Stimulated activated CD4-positive, alpha-beta T cell treated with anti-CD3 and anti-CD28 coated beads, Interleukin-15, amount 100 ng/mL, for 24 hours (primary cell): Measurements from ENCODE around the gene MEF2C.
"Not testable (repeated sequence)": the region's sequence is repeated elsewhere in the genome, so short reads cannot be mapped to it uniquely, and the experiment has no call there.

Experiments used
- DNase-seq: peaks from one replicate; pipeline ENCODE4 v3.0.0-alpha.2; 2020

MEF2C gene

GRCh38 chr5:88858392-88858791 is 24.6 kb downstream of the MEF2C start:
- no peak for DNase-seq

- DNase-seq, result not testable (repeated sequence)
Observed at GRCh38 chr5:88856381-88856780, 26.6 kb downstream of the MEF2C start.

- DNase-seq, result no peak
Observed at GRCh38 chr5:88854769-88855168, 28.2 kb downstream of the MEF2C start.

- DNase-seq, result no peak
Observed at GRCh38 chr5:88847420-88847819, 35.6 kb downstream of the MEF2C start.

DNA sequence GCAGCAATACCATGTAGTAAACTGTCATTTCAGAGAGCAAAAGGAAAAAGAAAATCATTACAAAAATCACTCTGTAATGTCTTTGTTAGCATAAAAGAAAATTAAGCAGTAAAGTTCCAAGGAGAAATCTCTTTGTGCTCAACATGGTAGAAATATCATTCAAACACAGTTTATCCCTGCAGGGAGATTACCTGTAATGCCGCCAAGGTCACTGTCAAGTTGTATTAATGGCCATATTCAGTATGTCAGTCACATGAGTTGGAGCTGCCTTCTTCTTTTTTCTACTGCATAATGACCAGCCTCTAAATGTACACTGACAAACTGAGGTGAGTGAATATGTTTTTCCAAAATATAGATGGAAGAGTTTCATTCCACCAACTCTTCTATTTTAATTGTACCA is 36.5 kb downstream of the MEF2C start:
- DNase-seq, result no peak

GRCh38 chr5:88845081-88845697 is 37.8 kb downstream of the MEF2C start:
- DNase-seq, result no peak

DNA sequence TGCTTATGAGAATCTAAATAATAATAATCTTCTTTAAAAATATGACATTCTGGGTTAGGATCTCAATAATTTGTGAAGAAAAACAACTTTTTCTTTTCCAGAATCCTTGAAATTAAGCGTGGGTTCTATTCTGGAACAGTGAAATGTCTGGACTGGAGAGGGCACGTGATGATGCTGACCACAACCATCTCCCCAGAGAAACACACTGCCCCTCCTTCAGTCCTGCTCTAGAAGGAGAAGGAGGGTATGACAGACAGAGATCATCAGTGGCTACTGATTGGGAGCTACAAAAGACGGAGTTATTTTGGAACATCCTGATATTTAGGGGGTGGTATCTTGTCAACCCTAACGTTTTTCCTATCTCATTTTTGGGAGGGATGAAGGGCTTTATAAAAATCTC is 40.2 kb downstream of the MEF2C start:
- no peak for DNase-seq

DNA sequence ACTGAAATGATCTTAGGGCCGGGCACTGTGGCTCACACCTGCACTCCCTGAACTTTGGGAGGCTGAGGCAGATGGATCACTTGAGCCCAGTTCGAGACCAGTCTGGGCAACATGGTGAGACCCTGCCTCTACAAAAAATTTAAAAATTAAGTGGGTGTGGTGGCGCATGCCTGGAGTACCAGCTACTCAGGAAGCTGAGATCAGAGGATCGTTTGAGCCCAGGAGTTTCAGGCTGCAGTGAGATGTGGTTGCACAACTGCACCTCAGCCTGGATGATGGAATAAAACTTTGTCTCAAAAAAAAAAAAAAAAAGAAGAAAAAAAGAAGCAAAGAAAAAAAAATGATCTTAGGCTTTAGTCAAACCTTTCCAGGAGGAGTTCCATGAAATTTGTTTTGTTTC is 41.8 kb downstream of the MEF2C start:
- DNase-seq, result no peak

DNA sequence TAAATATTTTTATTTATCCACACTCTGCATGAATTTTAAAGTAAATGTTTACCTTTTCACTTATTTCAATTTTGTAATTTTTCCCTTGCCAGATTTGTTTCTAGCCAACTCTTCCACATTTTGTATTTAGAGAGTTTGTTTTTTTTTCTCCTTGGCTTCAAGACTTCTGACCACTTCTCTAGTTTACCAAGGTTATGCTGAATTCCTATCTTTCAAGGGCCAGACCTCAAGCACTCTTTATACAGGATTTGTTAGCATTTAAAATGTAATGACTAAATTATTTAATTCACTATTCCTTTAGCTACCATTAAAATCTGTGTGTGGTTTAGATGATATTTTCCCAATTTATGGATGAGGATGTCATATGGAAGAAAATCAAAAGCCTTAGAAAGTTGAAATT is 42.5 kb downstream of the MEF2C start:
- no peak for DNase-seq

- DNase-seq, result no peak
Observed at GRCh38 chr5:88839238-88839637, 43.7 kb downstream of the MEF2C start.

DNA sequence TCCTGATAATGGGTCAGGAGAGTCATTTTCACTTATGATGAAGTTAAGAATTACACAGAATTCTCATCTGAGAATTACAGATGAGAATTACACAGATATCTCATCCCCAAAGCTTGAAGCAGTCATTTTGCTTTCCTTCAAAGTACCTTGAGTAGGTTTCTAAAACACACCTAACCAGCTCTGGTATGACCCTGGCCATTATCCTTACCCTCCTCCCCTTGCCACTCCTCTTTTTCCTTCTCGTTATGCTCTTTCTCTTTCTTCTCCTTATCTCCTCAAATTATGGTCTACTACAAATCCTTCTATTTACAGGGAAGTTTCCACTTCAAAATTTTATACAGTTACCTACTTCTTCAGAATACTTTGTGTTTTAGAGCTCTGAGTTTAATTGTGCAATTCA is 44.5 kb downstream of the MEF2C start:
- no peak for DNase-seq

- DNase-seq, result no peak
Observed at GRCh38 chr5:88837817-88838216, 45.2 kb downstream of the MEF2C start.

DNA sequence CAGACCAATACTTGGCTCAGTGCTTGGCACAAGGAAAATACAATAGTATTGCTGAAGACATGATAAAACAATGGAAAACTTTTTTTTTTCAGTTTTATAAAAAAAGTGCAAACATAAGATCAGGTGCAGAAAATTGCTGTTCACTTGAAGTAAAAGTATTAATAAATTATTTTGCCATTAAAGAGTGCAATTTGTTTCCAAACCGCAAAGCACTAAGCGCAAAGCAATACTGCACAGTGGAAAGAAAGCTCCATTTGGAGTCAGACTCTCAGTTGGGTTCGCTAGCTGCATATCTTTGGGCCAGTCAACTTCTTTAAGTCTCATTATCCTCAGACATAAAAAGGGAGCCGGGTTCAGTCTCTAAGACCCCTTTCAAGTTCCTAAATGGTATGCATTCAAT is 45.8 kb downstream of the MEF2C start:
- no peak for DNase-seq

GRCh38 chr5:88836195-88836838 is 46.7 kb downstream of the MEF2C start:
- no peak for DNase-seq

DNA sequence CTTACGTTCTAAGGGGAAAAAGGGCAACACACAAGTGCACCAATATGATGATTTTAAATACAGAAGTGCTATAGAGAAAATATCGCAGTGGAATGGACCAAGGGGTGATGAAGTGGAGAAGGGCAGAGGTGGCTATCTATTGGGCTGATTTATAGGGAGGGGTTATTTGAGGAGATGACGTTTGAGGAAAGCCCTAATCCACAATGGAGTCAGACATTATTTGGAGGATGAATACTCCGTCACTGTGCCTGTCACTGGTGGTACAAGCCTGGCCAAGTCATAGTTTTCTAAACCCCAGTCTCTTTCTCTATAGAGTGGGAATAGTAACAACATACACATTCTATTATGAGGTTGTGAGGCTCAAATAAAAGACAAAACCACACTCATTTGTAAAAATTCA is 48.5 kb downstream of the MEF2C start:
- DNase-seq, result no peak

- no peak for DNase-seq
Observed at GRCh38 chr5:88834131-88834462, 48.9 kb downstream of the MEF2C start.

DNA sequence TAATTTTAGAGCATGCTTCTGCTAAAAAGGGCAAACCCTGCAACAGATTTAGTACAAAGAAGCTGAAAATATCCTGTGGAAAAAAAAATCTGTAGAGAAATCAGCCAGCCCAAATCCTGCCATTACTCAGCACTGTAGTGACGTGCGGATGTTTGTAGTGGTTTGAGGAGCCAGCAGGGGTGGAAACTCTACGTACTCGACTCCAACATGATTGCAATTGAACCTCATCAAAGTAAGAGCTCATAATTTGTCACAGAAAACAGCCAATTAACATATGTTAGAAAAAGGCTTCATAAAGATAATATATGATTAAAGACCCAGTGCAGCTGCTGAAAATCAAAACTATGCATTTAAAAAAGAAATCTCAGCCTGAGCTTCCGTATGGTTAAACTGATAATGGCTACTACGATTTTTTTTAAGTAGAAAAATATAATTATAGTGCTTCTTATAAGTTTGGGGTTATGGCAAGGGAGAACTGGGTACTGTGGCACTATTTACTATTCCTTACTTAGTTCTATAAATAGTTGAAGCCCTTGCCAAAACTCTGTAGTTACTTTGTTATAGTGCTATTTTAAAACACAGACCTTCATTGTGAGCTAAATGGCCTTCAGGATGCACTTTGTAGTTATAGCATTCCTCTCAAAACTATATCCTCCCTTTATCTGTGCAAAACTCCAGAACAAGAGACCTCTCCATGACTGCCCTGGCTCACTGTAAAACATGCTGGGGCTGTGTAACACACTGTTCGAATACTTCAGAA is 49.4 kb downstream of the MEF2C start:
- DNase-seq, result peak; percentile 68

GRCh38 chr5:88831816-88832215 is 51.2 kb downstream of the MEF2C start:
- no peak for DNase-seq

GRCh38 chr5:88830567-88830966 is 52.4 kb downstream of the MEF2C start:
- no peak for DNase-seq

DNA sequence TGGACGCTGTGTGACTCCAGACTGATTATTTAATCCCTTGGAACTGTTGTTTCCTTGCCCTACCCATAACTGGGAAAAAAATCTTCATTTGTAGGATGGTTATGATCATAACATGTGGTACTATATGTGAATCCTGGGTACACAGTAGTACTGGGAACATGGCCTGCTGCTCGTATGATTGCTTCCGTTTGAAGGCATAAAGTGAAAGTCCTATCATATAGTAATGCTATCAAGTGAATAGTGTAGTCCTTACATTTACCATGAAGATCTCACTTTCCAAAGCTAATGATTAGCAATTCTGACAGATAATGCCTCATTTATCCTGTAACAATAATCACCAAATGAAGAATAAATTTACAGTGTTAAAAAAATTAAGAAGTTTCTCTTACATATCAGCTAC is 53.2 kb downstream of the MEF2C start:
- no peak for DNase-seq

DNA sequence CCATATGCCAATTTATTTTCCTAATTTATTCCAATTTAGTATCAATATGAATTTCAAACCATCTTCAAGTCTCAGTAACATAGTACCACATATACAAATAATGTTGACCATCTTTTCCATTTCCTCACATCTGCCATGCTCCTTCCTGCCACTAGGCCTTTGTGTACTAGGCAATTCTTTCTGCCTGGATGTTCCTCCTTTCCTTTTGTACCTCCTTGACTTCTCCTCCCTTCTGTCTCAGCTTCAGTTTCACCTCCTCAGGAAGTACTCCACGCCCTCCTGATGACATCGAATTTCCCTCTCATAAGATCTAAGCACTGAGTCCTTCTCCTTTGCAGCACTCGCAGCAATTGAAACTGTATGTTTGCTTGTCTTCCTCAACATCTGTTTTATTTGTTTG is 53.9 kb downstream of the MEF2C start:
- DNase-seq, result no peak

DNA sequence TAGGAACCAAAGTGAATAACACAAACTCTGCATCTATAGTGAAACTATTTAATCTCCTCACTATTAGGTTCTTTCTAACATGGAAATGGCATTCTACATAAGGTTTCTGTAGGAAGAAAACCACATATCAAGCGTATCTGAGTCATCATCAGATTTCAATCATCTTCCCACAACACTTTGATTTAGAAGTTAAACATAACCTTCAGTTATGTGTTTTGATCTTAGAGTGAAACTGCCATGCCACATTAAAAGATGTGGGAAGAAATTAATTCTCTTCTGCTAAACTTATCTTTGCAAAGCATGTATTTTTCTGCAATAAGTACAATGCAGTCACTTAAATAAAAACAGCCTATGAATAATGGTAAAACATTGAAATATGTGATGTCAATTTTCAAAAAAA is 55.0 kb downstream of the MEF2C start:
- DNase-seq, result no peak

GRCh38 chr5:88826646-88827585 is 56.1 kb downstream of the MEF2C start:
- DNase-seq, result peak; percentile 18
